B cell (primary cell): ENCODE results near the gene MAP3K20. TPM values are rescaled to one million over a fixed set of nuclear protein-coding genes. Genes with fewer than 3 reads are reported as not detected.

Source experiments
- ATAC-seq: fragments of 200-7000 bp; cut with Tn5 transposase; one replicate; pipeline ENCODE4 v1.10.0; 2021; ENCODE audit warnings: low read depth, mild to moderate bottlenecking, moderate number of reproducible peaks, moderate library complexity
- CTCF ChIA-PET: fragments of 350-600 bp; sonication (Branson Sonifier 250); formaldehyde crosslinking; loops from one replicate; lab custom pipeline; 2021; ENCODE audit warnings: antibody characterized with exemption, inconsistent platforms; lab: Charles Lee
- POLR2A ChIA-PET: fragments of 350-600 bp; sonication (Branson Sonifier 250); formaldehyde crosslinking; loops from one replicate; lab custom pipeline; 2021; ENCODE audit warnings: antibody characterized with exemption; lab: Charles Lee
- DNase-seq: peaks from one replicate; pipeline ENCODE4 v3.0.0; 2013
- H2AFZ ChIP-seq: 2 replicates; pipeline ENCODE4 v1.6.1; 2012; ENCODE audit warnings: mild to moderate bottlenecking, low read depth, low read length; ENCODE audit not compliant: insufficient read depth, poor library complexity, severe bottlenecking
- H3K27ac ChIP-seq, 2 donors: 1 replicate in 1 of 2; 2 replicates in 1 of 2; pipeline ENCODE4 v1.5.1; 2012 to 2013; ENCODE audit warnings: low read length in 2 of 2, mild to moderate bottlenecking in 2 of 2, moderate library complexity in 1 of 2
- H3K27me3 ChIP-seq, 4 experiments: fragments of 200-600 bp in 1 of 4; sonication (generic) in 1 of 4; replicated peaks in 1 of 4; 1 replicate in 2 of 4; 2 replicates in 2 of 4; pipeline versions ENCODE4 v1.6.1 to v1.7.0; 2013 to 2016; ENCODE audit warnings: low read length in 3 of 4, mild to moderate bottlenecking in 2 of 4, mixed read lengths in 1 of 4, moderate library complexity in 1 of 4; ENCODE audit not compliant: insufficient read depth in 4 of 4, control insufficient read depth in 3 of 4; ENCODE audit errors: control extremely low read depth in 1 of 4
- H3K36me3 ChIP-seq, 2 experiments: replicated peaks in 1 of 2; 1 replicate in 1 of 2; 2 replicates in 1 of 2; pipeline versions ENCODE4 v1.6.1 to v1.7.1; 2013; ENCODE audit warnings: low read length in 1 of 2; ENCODE audit not compliant: insufficient read depth in 2 of 2, control insufficient read depth in 1 of 2; ENCODE audit errors: control extremely low read depth in 1 of 2, extremely low read depth in 1 of 2
- H3K4me1 ChIP-seq, 2 donors: fragments of 200-600 bp in 1 of 2; sonication (generic) in 1 of 2; 1 replicate in 1 of 2; 2 replicates in 1 of 2; pipeline versions ENCODE4 v1.5.1 to v1.6.1; 2013 to 2017; ENCODE audit warnings: low read length in 2 of 2; ENCODE audit not compliant: control insufficient read depth in 2 of 2, insufficient read depth in 2 of 2
- H3K4me2 ChIP-seq: replicated peaks from 2 replicates; pipeline ENCODE3; 2012; ENCODE audit warnings: mild to moderate bottlenecking, low read depth, low read length; ENCODE audit not compliant: poor library complexity, severe bottlenecking
- H3K4me3 ChIP-seq, 5 experiments: fragments of 200-600 bp in 1 of 5; sonication (generic) in 1 of 5; 1 replicate in 3 of 5; 2 replicates in 2 of 5; pipeline versions ENCODE4 v1.5.1 to v1.7.0; 2011 to 2016; ENCODE audit warnings: low read length in 4 of 5, mild to moderate bottlenecking in 4 of 5, low read depth in 2 of 5, control low read depth in 1 of 5, moderate library complexity in 1 of 5; ENCODE audit not compliant: insufficient read depth in 1 of 5; ENCODE audit errors: control extremely low read depth in 1 of 5, extremely low read depth in 1 of 5
- H3K79me2 ChIP-seq: fragments of 200-600 bp; sonication (generic); one replicate; pipeline ENCODE4 v1.6.0; 2016; ENCODE audit warnings: low read length; ENCODE audit not compliant: control insufficient read depth, insufficient read depth
- H3K9ac ChIP-seq: fragments of 200-600 bp; sonication (generic); 2 replicates; pipeline ENCODE4 v1.6.1; 2017; ENCODE audit warnings: mild to moderate bottlenecking, low read length, moderate library complexity
- H3K9me3 ChIP-seq, 3 donors: one replicate each; pipeline versions ENCODE4 v1.6.1 to v1.7.1; 2013; ENCODE audit warnings: low read length in 2 of 3; ENCODE audit not compliant: control insufficient read depth in 2 of 3, insufficient read depth in 1 of 3; ENCODE audit errors: control extremely low read depth in 1 of 3
- H4K20me1 ChIP-seq: 2 replicates; pipeline ENCODE4 v1.6.0; 2012; ENCODE audit warnings: mild to moderate bottlenecking, low read length; ENCODE audit not compliant: insufficient read depth, control insufficient read depth, poor library complexity, severe bottlenecking
- H3K27ac Mint-ChIP-seq: one replicate; pipeline ENCODE4 v1.8.0; 2021; ENCODE audit warnings: mixed read lengths
- H3K27me3 Mint-ChIP-seq: one replicate; pipeline ENCODE4 v1.8.0; 2021; ENCODE audit warnings: mixed read lengths
- H3K4me1 Mint-ChIP-seq: one replicate; pipeline ENCODE4 v1.8.0; 2021; ENCODE audit warnings: mixed read lengths
- H3K4me3 Mint-ChIP-seq: one replicate; pipeline ENCODE4 v1.8.0; 2021; ENCODE audit warnings: mixed read lengths
- H3K9me3 Mint-ChIP-seq: one replicate; pipeline ENCODE4 v1.8.0; 2022; ENCODE audit warnings: mixed read lengths; ENCODE audit not compliant: insufficient read depth
- EZH2 ChIP-seq: IDR thresholded peaks from 2 replicates; pipeline ENCODE4 v1.6.1; 2012; ENCODE audit warnings: borderline replicate concordance, low read depth, mild to moderate bottlenecking, moderate library complexity, low read length; ENCODE audit not compliant: insufficient read depth, poor library complexity, severe bottlenecking
- WGBS: methylation state at CpG from one replicate; pipeline ENCODE4 v1.1.5; 2013; ENCODE audit warnings: missing lambda C conversion rate; ENCODE audit not compliant: insufficient coverage; 5-methylcytosine and 5-hydroxymethylcytosine counted together
- intact Hi-C: fragments of 100-400 bp; cut with micrococcal nuclease; formaldehyde crosslinking; loops from one replicate; pipeline ENCODE4 v1.10.0; 2022
- polyA plus RNA-seq: library from polyadenylated mRNA; depleted of rRNA; stranded (reverse); fragments of >200 nt; gene quantifications from 2 replicates; pipeline ENCODE4 v1.2.3, GENCODE V29; 2012
- total RNA-seq, 2 donors: library from RNA; stranded (reverse); fragments of 120-200 nt in 1 of 2; gene quantifications; 1 replicate in 1 of 2; 2 replicates in 1 of 2; pipeline versions ENCODE4 v1.2.3 to v1.2.4, GENCODE V29; 2013 to 2022
- TF ChIP-seq, protein P1 (sequence below): fragments of 200-600 bp; IDR thresholded peaks from one replicate; pipeline ENCODE4 v1.8.0; 2022; ENCODE audit warnings: antibody characterized with exemption, mild to moderate bottlenecking

Gene MAP3K20
- total and polyA plus RNA-seq, 2 donors (not counting 1 experiment from before 2014, with no cell fraction given), result 2.2 to 9.1 TPM

DNA sequence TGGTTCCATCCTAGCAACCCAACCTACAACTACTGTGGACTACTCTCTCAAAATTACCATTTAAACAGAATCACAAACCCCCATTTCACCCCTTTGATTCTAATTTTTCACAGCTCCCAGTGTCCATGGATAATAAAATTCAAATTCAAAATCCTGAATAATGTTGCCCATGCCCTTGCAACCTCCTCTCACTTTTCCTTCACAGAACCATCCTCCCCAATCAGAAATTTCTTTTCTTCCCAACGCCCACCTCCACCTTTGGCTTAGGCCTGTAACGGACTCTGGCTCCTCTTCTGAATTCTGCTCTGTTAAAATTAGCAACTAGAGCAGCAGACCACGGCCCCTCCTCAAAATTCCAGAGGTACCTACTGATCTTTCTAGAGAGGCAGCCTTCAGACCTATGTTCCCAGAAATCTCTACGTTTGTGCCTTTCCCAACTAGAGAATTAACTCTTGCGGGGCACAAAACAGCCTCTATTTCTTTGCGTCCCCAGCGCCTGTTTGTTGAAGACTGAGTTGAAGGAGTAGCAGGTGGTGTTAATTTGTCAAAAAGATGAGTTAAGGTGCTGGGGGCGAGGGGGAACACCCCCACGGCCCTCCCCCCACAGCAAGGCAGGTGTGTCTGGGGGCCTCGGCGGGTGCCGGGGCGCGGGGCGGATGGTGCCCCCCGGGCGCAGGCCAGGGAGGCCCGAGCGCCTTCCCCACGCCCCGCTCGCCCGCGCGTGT, 428 bp upstream of the MAP3K20 start:
- POLR2A ChIA-PET, result no interaction called here
- Histone ChIP-seq H3K4me1 (peaks cover 9 to 11% of the 10 kb centered on the region in 2 donors), H3K36me3 (no peaks in the 10 kb centered on the region), H3K9me3 (no peaks in the 10 kb centered on the region), H2AFZ (peak overlapping the region; percentile 86), H3K4me2 (peak overlapping the region; percentile 91), H3K27me3 (peaks cover 0 to 4% (median 0%) of the 10 kb centered on the region in 4 experiments), H4K20me1 (no peaks in the 10 kb centered on the region), H3K27ac (peak overlapping the region in 1 of 2 donors; percentile 40), H3K4me3 (peak overlapping the region; percentile 11 to 78 (median 61)), H3K9ac (peak overlapping the region; percentile 74), H3K79me2 (peaks cover 2% of the 10 kb centered on the region)
- H3K4me1 Mint-ChIP-seq, result peaks cover 16% of the 10 kb centered on the region
- CTCF ChIA-PET, result no interaction called here
- H3K27me3 Mint-ChIP-seq, result peaks cover 9% of the 10 kb centered on the region
- WGBS, result 10% methylated on average over 19 of the region's 25 CpGs
- TF ChIP-seq EZH2, result no peak
- TF ChIP-seq, protein P1, sequence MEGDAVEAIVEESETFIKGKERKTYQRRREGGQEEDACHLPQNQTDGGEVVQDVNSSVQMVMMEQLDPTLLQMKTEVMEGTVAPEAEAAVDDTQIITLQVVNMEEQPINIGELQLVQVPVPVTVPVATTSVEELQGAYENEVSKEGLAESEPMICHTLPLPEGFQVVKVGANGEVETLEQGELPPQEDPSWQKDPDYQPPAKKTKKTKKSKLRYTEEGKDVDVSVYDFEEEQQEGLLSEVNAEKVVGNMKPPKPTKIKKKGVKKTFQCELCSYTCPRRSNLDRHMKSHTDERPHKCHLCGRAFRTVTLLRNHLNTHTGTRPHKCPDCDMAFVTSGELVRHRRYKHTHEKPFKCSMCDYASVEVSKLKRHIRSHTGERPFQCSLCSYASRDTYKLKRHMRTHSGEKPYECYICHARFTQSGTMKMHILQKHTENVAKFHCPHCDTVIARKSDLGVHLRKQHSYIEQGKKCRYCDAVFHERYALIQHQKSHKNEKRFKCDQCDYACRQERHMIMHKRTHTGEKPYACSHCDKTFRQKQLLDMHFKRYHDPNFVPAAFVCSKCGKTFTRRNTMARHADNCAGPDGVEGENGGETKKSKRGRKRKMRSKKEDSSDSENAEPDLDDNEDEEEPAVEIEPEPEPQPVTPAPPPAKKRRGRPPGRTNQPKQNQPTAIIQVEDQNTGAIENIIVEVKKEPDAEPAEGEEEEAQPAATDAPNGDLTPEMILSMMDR, result no peak
- H3K9me3 Mint-ChIP-seq, result no peaks in the 10 kb centered on the region
- H3K4me3 Mint-ChIP-seq, result peak overlapping the region; percentile 83
- DNase-seq (no peak), ATAC-seq (no peak)
- intact Hi-C loops, result loop anchor here (5.0 kb wide), 1 partner anchor 137 kb away; no protein-coding TSS in a partner anchor
- H3K27ac Mint-ChIP-seq, result peak overlapping the region; percentile 66
